Sciatic nerve (tissue), 2 donors: ENCODE results near the gene CFAP251. TPM values are rescaled to one million over a fixed set of nuclear protein-coding genes. Genes with fewer than 3 reads are reported as not detected.
"Not testable (repeated sequence)": the region's sequence is repeated elsewhere in the genome, so short reads cannot be mapped to it uniquely, and the experiment has no call there.

ENCODE experiments used
- ATAC-seq: fragments of 200-7000 bp; cut with Tn5 transposase; one replicate; pipeline ENCODE4 v1.9.1; 2020; ENCODE audit warnings: mild to moderate bottlenecking, moderate library complexity
- DNase-seq: peaks from one replicate; pipeline ENCODE4 v3.0.0-alpha.2; 2020; ENCODE audit warnings: low spot score
- intact Hi-C: fragments of 100-400 bp; cut with DNase I; formaldehyde crosslinking; loops from one replicate; pipeline ENCODE4 v1.14.2; 2022
- total RNA-seq: library from RNA; stranded (reverse); fragmentation: NEBNext Ultra II Directional; extraction: Animal tissue kit (Norgen Biotek cat#: 25700); gene quantifications from one replicate; pipeline ENCODE4 v1.2.1, GENCODE V29; 2021
- donor health status: DM: no; HTN: no; CAD: no.
- donor health status: DM: no; HTN: no; CAD: no.

Gene CFAP251
- total RNA-seq, 1 donor from 2014 or later = 3.8 TPM

DNA sequence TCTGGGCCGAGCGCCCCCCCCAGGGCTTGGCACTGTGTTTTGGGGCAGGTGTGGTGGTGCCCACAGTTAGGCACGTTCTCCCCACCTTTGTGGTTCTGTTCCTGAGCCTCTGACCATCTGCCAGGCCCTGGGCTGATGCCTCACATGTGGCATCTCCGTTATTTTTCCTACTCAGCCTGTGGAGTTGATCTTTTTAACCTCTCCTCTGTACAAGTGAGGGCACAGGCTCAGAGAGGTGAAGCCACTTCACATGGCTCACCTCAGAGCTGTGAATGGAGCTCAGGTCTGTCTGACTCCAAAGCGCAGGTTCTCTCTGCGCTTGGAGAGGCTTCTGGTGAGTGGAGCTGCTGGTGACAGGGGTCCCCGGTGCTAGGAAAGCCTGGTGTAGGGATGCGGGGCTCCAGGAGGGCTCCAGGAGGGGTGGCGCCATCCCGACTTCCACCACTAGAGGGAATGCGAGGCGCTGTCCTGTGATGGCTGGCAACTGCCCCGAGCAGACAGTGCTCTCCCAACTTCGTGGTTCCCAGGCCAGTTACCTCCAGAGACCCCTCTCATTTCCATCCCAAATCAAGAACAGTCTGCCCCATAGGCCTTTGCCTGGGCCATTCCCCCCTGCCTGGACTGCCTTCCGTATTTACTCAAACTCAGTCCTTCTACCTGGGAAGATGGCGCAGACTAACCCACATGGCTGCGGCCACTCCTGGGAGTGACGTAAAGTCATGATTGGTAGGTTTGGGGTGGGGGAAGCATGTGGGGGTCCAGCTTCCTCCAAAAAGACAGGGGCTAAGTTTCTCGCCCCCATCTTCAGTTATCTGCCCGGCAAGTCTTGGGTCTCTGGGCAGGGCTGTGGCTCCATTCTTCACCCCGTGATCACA lies 113.2 kb downstream of the CFAP251 start:
- DNase-seq (peak; percentile 67), ATAC-seq (peak; percentile 62)
- intact Hi-C loops = no loop called here

DNA sequence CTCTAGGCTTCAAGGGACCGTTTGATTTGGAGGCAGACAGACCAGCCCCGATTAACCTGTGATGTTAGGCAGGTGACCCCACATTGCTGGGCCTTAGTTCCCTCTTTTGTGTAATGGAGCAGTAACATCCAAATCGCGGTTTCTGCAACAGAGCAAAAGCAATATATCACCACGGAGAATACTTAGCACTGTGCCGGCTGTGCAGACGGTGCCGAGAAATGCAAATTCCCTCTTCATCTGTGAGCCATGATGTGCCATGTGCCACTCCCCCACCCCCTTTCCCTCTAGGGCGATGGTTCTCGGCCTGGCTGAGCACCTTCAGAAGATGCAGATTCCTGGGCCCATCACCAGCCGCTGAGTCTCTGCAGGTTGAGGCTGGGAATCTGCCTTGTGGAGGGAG lies 114.2 kb downstream of the CFAP251 start:
- ATAC-seq = no peak
- intact Hi-C loops = no loop called here
- DNase-seq = no peak

DNA sequence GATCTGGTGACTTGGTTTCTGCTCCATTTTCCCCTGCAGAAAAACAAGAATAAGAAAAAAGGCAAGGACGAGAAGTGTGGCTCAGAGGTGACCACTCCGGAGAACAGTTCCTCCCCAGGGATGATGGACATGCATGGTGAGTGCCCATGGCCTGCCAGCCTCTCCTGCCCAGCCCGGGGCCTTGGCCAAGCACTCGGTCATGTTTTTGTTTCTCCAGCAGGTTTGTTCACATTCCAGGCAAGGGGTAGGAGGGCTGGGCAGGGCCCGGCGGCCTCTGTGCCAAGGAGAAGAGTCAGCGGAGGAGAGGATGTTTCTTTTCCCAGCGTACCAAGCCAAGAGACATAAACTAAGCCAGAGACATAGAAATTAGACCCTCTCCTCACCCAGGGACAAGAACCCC lies 116.9 kb downstream of the CFAP251 start:
- intact Hi-C loops = no loop called here
- DNase-seq (no peak), ATAC-seq (no peak)

DNA sequence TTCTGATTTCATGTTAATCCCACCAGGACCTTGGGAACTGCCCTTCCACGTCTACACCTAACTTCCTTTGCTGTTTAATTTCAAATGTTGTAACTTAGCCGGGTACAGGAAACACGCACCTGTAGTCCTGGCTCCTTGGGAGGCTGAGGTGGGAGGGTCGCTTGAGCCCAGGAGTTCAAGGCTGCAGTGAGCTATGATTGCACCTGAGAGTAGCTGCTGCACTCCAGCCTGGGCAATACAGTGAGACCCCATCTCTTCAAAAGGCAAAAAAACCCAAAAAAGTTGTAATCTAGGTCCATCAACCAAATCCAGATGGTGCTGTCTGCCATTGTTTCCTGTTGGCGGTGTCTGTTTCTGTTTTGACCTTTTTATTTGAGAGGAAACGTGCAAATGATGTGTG lies 117.8 kb downstream of the CFAP251 start:
- no peak for ATAC-seq
- intact Hi-C loops = no loop called here
- DNase-seq = no peak

DNA sequence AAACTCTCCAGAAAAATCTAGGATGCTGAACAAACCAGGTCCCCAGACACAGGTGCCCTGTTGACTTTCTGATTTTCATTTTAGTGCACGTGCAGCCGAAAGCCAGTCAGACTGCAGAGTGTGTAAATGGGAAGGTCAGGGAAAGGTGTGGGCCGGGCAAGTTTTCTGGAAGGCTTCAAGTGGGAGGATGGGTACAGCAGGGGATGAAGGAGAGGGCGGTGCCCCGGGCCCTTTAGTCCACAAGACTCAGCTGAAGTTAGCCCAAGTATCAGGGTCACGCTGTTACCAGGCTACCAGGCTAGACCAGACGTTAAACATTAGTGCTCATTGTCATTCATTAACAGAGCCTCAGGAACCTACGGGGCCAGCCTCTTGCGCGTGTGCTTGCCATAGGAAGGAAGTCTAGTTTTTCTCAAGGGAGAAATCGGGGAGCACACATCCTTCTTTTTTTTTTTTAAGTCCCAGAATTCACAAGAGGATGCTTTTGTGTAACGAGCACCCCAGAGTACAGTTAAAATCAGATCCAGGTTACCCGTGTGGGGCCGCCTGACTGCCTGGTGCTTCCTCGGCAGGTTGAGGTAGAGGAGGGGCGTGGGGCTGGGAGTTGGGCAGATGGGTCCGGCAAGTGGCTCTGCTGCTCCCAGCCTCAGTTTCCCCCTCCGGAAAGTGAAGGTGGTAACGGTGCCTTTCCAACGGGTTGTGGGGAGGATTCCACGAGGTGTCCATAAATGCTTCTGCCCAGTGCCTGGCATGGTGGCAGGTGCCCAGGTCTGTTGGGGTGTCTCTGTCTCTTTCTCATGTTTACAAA lies 122.4 kb downstream of the CFAP251 start:
- intact Hi-C loops = no loop called here
- no peak for ATAC-seq
- no peak for DNase-seq

DNA sequence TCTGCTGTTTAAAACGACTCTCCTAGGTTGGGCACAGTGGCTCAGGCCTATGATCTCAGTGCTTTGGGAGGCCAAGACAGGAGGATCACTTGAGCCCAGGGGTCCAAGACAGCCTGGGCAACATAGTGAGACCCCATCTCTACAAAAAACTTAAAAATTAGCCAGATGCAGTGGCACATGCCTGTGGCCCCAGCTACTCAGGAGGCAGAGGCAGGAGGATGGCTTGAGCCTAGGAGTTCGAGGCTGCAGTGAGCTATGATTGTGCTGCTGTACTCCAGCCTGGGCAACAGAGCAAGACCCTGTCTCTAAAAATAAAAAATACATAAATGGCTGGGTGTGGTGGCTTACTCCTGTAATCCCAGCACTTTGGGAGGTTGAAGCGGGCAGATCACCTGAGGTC lies 123.1 kb downstream of the CFAP251 start:
- DNase-seq, ATAC-seq, intact Hi-C loops: not testable (repeated sequence)

DNA sequence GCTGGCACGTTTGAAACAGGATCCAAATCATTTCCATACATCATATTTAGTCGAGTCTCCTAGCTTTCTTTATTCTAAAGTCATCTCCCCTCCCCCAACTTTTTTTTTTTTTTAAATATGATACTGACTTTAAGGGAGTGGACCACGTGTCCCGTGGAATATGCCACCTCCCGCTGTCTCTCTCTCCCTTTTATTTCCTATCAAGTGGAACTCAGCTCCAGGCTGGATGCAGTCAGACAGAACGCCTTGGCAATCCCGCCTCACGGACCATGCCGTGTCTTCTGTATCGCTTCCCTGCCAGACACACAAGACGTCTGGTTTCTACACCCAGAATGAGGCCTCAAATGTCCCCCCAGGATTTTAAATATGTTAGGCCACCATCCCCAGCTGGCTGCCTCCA lies 124.5 kb downstream of the CFAP251 start:
- ATAC-seq = no peak
- DNase-seq = no peak
- intact Hi-C loops = no loop called here

DNA sequence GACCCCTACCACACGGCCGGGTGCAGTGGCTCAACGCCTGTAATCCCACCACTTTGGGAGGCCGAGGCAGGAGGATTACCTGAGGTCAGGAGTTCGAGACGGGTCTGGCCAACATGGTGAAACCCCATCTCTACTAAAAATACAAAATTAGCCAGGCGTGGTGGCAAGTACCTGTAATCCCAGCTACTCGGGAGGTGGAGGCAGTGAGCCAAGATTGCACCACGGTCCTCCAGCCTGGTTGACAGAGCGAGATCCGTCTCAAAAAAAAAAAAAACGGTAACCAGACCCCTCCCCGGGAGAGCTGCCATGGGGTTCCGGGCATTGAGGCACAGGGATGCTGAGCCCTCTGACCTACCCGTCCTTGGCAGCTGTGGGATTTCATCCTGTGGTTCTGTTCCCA lies 125.1 kb downstream of the CFAP251 start:
- no peak for DNase-seq
- no peak for ATAC-seq
- intact Hi-C loops = no loop called here

DNA sequence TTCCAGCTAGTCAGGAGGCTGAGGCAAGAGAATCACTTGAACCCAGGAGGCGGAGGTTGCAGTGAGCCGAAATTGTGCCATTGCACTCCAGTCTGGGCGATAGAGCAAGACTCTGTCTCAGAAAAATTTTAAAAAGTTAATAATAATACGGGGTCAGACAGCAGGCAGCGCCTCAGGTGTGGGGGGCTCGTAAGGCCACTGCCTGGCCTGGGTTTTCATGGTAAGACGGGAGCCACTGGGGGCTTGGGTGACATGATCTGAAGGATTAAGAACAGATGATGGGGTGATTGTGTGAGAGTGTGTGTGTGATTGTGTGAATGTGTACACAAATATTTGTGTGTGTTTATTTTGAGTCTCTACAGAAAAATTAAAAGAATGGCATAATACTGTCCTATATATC lies 126.9 kb downstream of the CFAP251 start:
- ATAC-seq (no peak), DNase-seq (no peak)
- intact Hi-C loops = no loop called here

DNA sequence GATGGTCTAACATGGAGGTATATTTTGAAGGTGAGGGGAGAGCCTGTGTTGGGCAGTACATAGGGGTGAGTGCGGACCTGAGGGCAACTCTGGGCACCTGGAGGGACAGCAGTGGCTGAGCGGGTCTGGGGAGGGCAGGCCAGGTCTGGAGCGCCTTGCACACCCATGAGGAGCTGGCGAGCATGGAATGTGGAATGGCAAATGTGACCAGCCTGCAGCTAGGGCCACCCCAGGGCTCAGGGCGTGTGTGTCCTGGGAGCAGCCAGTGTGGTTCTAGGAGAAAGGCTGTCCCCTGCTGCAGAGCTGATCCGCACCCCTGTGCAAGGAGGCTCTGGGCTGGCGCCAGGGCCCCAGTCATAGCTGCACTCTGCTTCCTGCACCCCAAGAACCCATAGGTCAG lies 127.8 kb downstream of the CFAP251 start:
- intact Hi-C loops = no loop called here
- ATAC-seq (no peak), DNase-seq (no peak)

DNA sequence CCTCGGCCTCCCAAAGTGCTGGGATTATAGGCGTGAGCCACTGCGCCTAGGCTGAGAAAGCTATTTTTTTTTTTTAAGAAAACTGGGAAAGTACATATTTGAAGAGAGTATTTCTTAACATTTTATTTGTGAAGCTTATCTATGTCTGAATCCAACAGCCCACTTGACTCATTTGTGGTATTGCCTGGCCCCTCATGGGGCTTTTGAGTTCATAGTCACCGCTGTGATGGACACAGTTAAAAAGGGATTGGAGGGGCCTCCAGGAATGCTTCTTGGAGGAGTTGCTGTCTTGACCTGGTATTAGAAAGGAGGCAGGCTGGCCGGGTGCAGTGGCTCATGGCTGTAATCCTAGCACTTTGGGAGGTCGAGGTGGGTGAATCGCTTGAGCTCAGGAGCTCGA lies 129.8 kb downstream of the CFAP251 start:
- DNase-seq (no peak), ATAC-seq (no peak)
- intact Hi-C loops = no loop called here

DNA sequence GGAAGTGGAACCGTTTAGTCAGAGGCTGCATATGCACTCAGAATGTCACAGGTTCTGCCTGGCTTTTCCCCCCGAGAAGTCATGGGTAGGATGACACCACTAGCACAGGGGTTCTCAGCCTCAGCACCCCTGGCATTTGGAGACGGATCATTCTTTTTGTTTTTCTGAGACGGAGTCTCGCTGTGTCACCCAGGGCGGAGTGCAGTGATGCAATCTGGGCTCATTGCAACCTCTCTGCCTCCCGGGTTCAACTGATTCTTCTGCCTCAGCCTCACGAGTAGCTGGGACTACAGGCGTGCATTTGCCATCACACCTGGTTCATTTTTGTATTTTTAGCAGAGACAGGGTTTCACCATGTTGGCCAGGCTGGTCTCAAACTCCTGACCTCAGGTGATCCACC lies 131.4 kb downstream of the CFAP251 start:
- DNase-seq = no peak
- intact Hi-C loops = no loop called here
- no peak for ATAC-seq

DNA sequence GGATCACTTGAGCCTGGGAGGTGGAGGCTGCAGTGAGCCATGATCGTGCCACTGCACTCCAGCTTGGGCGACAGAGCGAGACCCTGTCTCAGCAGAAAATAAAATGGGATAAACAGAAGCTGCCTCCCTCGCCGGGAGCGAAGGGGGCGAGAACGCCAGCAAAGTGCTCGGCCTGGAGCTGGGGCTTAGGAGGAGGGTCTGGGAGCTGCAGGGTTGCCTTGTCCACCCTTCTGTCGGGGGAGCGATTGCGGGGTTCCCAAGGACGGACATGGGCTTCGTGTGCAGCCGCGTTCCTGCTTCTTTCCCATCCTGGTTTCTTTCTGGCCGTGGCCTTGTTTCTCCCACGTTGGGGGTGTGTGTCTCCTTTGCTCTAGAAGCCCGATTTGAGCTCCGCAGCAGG lies 132.3 kb downstream of the CFAP251 start:
- no peak for DNase-seq
- intact Hi-C loops = no loop called here
- ATAC-seq = no peak

DNA sequence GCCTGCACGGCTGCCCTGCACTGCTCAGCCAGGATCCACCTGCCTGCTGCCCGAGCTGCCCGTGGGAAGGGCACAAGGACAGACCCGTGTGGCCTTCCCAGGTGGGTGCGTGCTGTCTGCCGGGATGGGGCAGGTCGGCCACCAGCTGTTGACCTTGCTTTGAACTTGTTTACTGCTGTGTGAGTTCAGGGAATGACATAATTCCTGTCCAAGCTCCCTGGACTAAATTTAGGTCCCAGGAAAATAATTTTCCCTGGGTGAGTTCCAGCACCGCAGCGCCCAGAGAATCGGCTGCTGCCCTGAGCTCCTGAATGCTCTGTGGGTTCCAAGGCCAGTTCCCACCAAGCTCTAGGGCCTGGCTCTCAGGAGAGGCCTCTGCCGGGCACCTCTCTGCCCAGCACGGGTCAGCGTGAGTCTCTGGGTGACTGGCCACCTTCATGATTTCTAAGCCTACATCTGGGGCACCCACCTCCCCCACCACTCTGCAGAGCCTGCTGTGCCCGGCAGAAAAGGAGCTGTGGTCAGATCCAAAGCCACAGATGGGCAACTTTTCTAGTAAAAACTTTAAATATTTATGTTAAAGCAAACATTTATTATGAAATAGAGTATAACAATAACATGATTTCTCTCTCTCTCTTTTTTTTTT lies 133.0 kb downstream of the CFAP251 start:
- intact Hi-C loops = no loop called here
- DNase-seq (no peak), ATAC-seq (no peak)

DNA sequence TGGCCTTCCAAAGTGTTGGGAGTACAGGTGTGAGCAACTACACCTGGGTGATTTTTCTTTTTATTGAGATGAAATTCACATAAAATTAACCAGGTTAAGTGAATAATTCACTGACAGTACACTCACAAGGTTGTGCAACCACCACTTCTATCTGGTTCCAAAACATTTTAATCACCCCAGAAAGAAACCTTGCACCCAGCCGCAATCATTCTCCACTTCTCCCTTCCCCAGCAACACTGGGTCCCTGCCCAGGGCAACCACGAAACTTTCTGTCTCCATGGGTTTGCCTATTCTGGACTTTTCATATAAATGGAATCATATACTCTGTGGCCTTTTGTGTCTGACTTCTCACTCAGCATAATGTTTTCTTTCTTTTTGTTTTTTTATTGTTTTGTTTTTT lies 133.9 kb downstream of the CFAP251 start:
- DNase-seq (no peak), ATAC-seq (no peak)
- intact Hi-C loops = loop anchor here (2.0 kb wide), 1 partner anchor 73 kb away; no protein-coding TSS in a partner anchor

Other genes starting within 250 kb of the CFAP251 start
- 0.49 TPM for gene MORN3, start 248.9 kb upstream of the CFAP251 start, total RNA-seq
- 20.6 TPM for gene TMEM120B, start 205.8 kb upstream of the CFAP251 start, total RNA-seq
- 12.1 TPM for gene RHOF, start 124.9 kb upstream of the CFAP251 start, total RNA-seq
- gene SETD1B, start 114.6 kb upstream of the CFAP251 start, total RNA-seq = 26.3 TPM
- gene HPD, start 59.7 kb upstream of the CFAP251 start, total RNA-seq = 0.40 TPM
- gene PSMD9, start 29.8 kb upstream of the CFAP251 start, total RNA-seq = 34.3 TPM
- gene BCL7A, start 103.3 kb downstream of the CFAP251 start, total RNA-seq = 5.8 TPM
- 44.2 TPM for gene MLXIP, start 160.2 kb downstream of the CFAP251 start, total RNA-seq